Endothelial cell of umbilical vein (primary cell): ENCODE data around the gene SAMD9L. TPM values are rescaled to one million over a fixed set of nuclear protein-coding genes. Genes with fewer than 3 reads are reported as not detected.

Source experiments
- BruUV-seq: library from RNA; stranded (reverse); fragments of 400-500 nt; replicated peaks from 2 replicates; lab custom pipeline; 2021; lab: Mats Ljungman, UMichigan
- CTCF ChIA-PET: fragments of 300-600, 350-600 bp; sonication (Branson Sonifier 250); formaldehyde crosslinking; loops from one replicate; lab custom pipeline; 2021; ENCODE audit warnings: antibody characterized with exemption, inconsistent platforms; lab: Charles Lee
- POLR2A ChIA-PET: fragments of 300-600, 350-600 bp; sonication (Branson Sonifier 250); formaldehyde crosslinking; loops from one replicate; lab custom pipeline; 2021; ENCODE audit warnings: antibody characterized with exemption, inconsistent platforms; lab: Charles Lee
- DNase-seq: peaks from one replicate; pipeline ENCODE4 v3.0.0-alpha.2; 2011; ENCODE audit warnings: low read depth, low spot score
- FAIRE-seq: peaks from 2 replicates; lab custom pipeline; 2011; peaks lifted over from hg19 to GRCh38; lab: Jason Lieb, UNC
- H2AFZ ChIP-seq: 2 replicates; pipeline ENCODE4 v1.6.0; 2012; ENCODE audit warnings: low read depth, low read length, control low read depth, inconsistent platforms
- H3K27ac ChIP-seq: 2 replicates; pipeline ENCODE4 v1.5.1; 2011; ENCODE audit warnings: low read depth, mild to moderate bottlenecking, control low read depth, low read length, moderate library complexity; ENCODE audit not compliant: insufficient read depth
- H3K27me3 ChIP-seq, 2 experiments: 2 replicates each; pipeline versions ENCODE4 v1.6.0 to v1.6.1; 2011; ENCODE audit warnings: low read length in 2 of 2, mixed read lengths in 1 of 2; ENCODE audit not compliant: control insufficient read depth in 2 of 2, insufficient read depth in 2 of 2
- H3K36me3 ChIP-seq, 2 experiments: 2 replicates in 1 of 2; 3 replicates in 1 of 2; pipeline ENCODE4 v1.5.1; 2011; ENCODE audit warnings: low read length in 2 of 2, mild to moderate bottlenecking in 1 of 2, moderate library complexity in 1 of 2; ENCODE audit not compliant: control insufficient read depth in 2 of 2, insufficient read depth in 2 of 2; ENCODE audit errors: extremely low read depth in 1 of 2
- H3K4me1 ChIP-seq: 3 replicates; pipeline ENCODE4 v1.5.1; 2011; ENCODE audit warnings: mild to moderate bottlenecking, low read length; ENCODE audit not compliant: control insufficient read depth, insufficient read depth; ENCODE audit errors: extremely low read depth
- H3K4me2 ChIP-seq: 2 replicates; pipeline ENCODE4 v1.6.1; 2011; ENCODE audit warnings: low read length, control low read depth, mixed read lengths; ENCODE audit not compliant: insufficient read depth
- H3K4me3 ChIP-seq, 3 experiments: fragments of 200-600 bp in 1 of 3; sonication (generic), shearing (Covaris generic) in 1 of 3; replicated peaks in 1 of 3; 2 replicates each; pipeline ENCODE4 v1.5.1; 2011 to 2016; ENCODE audit warnings: control low read depth in 3 of 3, low read length in 3 of 3, mild to moderate bottlenecking in 2 of 3, inconsistent platforms in 1 of 3, low read depth in 1 of 3, moderate library complexity in 1 of 3; ENCODE audit not compliant: insufficient read depth in 1 of 3
- H3K79me2 ChIP-seq: 2 replicates; pipeline ENCODE4 v1.6.0; 2012; ENCODE audit warnings: low read length, inconsistent platforms; ENCODE audit not compliant: control insufficient read depth, insufficient read depth
- H3K9ac ChIP-seq: replicated peaks from 2 replicates; pipeline ENCODE3; 2011; ENCODE audit warnings: low read length, control low read depth; ENCODE audit not compliant: insufficient read depth; ENCODE audit errors: extremely low read depth
- H3K9me1 ChIP-seq: replicated peaks from 3 replicates; pipeline ENCODE4 v1.6.0; 2011; ENCODE audit warnings: mild to moderate bottlenecking, low read length; ENCODE audit not compliant: control insufficient read depth, insufficient read depth; ENCODE audit errors: extremely low read depth
- H3K9me3 ChIP-seq: replicated peaks from 2 replicates; pipeline ENCODE4 v1.5.1; 2012; ENCODE audit warnings: low read length, inconsistent platforms; ENCODE audit not compliant: control insufficient read depth, insufficient read depth
- H4K20me1 ChIP-seq: replicated peaks from 2 replicates; pipeline ENCODE3; 2011; ENCODE audit warnings: mild to moderate bottlenecking, low read length; ENCODE audit not compliant: control insufficient read depth, insufficient read depth; ENCODE audit errors: extremely low read depth
- CTCF ChIP-seq, 2 donors: IDR thresholded peaks; 1 replicate in 1 of 2; 2 replicates in 1 of 2; pipeline ENCODE4 v1.5.1; 2011; ENCODE audit warnings: low read length in 2 of 2, mild to moderate bottlenecking in 2 of 2, moderate library complexity in 2 of 2, control low read depth in 1 of 2, inconsistent platforms in 1 of 2, low read depth in 1 of 2; ENCODE audit not compliant: insufficient read depth in 1 of 2; ENCODE audit errors: extremely low read depth in 1 of 2
- EZH2 ChIP-seq: IDR thresholded peaks from 2 replicates; pipeline ENCODE4 v1.6.1; 2012; ENCODE audit warnings: borderline replicate concordance, low read depth, mild to moderate bottlenecking, moderate library complexity, low read length, inconsistent platforms; ENCODE audit not compliant: severe bottlenecking
- FOS ChIP-seq: IDR thresholded peaks from 2 replicates; pipeline ENCODE4 v1.6.1; 2011; ENCODE audit warnings: mild to moderate bottlenecking, low read length, moderate library complexity, borderline replicate concordance; ENCODE audit not compliant: insufficient read depth
- GATA2 ChIP-seq: IDR thresholded peaks from 2 replicates; pipeline ENCODE4 v1.7.0; 2011; ENCODE audit warnings: low read depth, mild to moderate bottlenecking, moderate library complexity, mixed read lengths, low read length; ENCODE audit not compliant: insufficient read length, insufficient read depth
- JUN ChIP-seq: IDR thresholded peaks from 2 replicates; pipeline ENCODE4 v1.6.1; 2011; ENCODE audit warnings: borderline replicate concordance, low read depth; ENCODE audit not compliant: insufficient read length, insufficient read depth
- MAX ChIP-seq: IDR thresholded peaks from 2 replicates; pipeline ENCODE4 v1.6.1; 2011; ENCODE audit not compliant: insufficient read depth, insufficient read length
- MYC ChIP-seq: IDR thresholded peaks from one replicate; pipeline ENCODE4 v1.6.1; 2011; ENCODE audit warnings: mild to moderate bottlenecking, low read depth, low read length
- POLR2A ChIP-seq: IDR thresholded peaks from 2 replicates; pipeline ENCODE4 v1.6.1; 2012; ENCODE audit warnings: low read depth, mild to moderate bottlenecking, control low read depth, low read length
- POLR2AphosphoS5 ChIP-seq: IDR thresholded peaks from 2 replicates; pipeline ENCODE4 v1.6.1; 2012; ENCODE audit warnings: low read depth, mild to moderate bottlenecking, control low read depth, low read length, moderate library complexity; ENCODE audit not compliant: insufficient read depth
- dilution Hi-C: fragments of 300-500 bp; cut with MboI; formaldehyde crosslinking; loops from one replicate; pipeline ENCODE4 v1.15.0; 2019; ENCODE audit warnings: low sequenced_read_pairs; ENCODE audit not compliant: extremely low pct_ligation_motif_present
- intact Hi-C: fragments of 100-400 bp; cut with micrococcal nuclease; formaldehyde crosslinking; loops from one replicate; pipeline ENCODE4 v1.10.0; 2022
- polyA plus RNA-seq, 4 experiments: library from polyadenylated mRNA; depleted of rRNA in 3 of 4; stranded (reverse) in 3 of 4; unstranded in 1 of 4; fragments of >200 nt; gene quantifications; 2 replicates each; pipeline versions ENCODE4 v1.2.1 to v1.2.3, GENCODE V29; 2011 to 2012; ENCODE audit warnings: missing spikeins in 1 of 4
- total RNA-seq: library from RNA; stranded (reverse); gene quantifications from 2 replicates; pipeline ENCODE4 v1.2.3, GENCODE V29; 2021

SAMD9L gene
- total and polyA plus RNA-seq, 2 donors (not counting 3 experiments of a cell fraction or from before 2014, with no cell fraction given): 2.7 to 14.9 TPM

GRCh38 chr7:93159490-93159889 is 11.3 kb upstream of the SAMD9L start:
- intact Hi-C loops (no loop called here), dilution Hi-C loops (no loop called here)
- no peaks in the 10 kb centered on the region for H3K9me1 ChIP-seq
- no peak overlapping the region for H3K9ac ChIP-seq
- ChIA-PET CTCF (no interaction called here), POLR2A (no interaction called here)
- H3K4me1 ChIP-seq: no peaks in the 10 kb centered on the region
- BruUV-seq: no TSS peak
- peaks cover 0 to 5% of the 10 kb centered on the region in 2 experiments for H3K27me3 ChIP-seq
- no peaks in the 10 kb centered on the region for H3K36me3 ChIP-seq
- no peaks in the 10 kb centered on the region for H4K20me1 ChIP-seq
- TF ChIP-seq MAX (no peak), JUN (no peak), FOS (no peak), MYC (no peak), POLR2AphosphoS5 (no peak), CTCF (IDR thresholded peaks at IDR 0.05; ENCODE audit: extremely low read depth in 1 of 2, insufficient read depth in 1 of 2, low read depth in 1 of 2, low read length in 2 of 2) (no peak)
- H3K9me3 ChIP-seq: no peaks in the 10 kb centered on the region
- H3K27ac ChIP-seq: no peak overlapping the region
- FAIRE-seq (no peak), DNase-seq (no peak)
- no peaks in the 10 kb centered on the region for H3K79me2 ChIP-seq
- no peak overlapping the region for H3K4me3 ChIP-seq
- H3K4me2 ChIP-seq: no peak overlapping the region
- no peak overlapping the region for H2AFZ ChIP-seq

- CTCF ChIA-PET: no interaction called here
- Histone ChIP-seq H3K9me1 (no peaks in the 10 kb centered on the region), H4K20me1 (no peaks in the 10 kb centered on the region), H3K27ac (no peak overlapping the region), H3K79me2 (no peaks in the 10 kb centered on the region), H3K9me3 (no peaks in the 10 kb centered on the region), H3K4me3 (no peak overlapping the region), H3K4me1 (no peaks in the 10 kb centered on the region), H3K4me2 (no peak overlapping the region), H3K27me3 (no peaks in the 10 kb centered on the region), H3K36me3 (no peaks in the 10 kb centered on the region), H2AFZ (no peak overlapping the region), H3K9ac (no peak overlapping the region)
- no peak for DNase-seq
- POLR2A ChIA-PET: interaction anchor here (0.7 kb wide), 1 partner anchor 447 kb away, joined by 4 read pairs; no protein-coding TSS in a partner anchor
- intact Hi-C loops: no loop called here
- BruUV-seq: no TSS peak
- dilution Hi-C loops: no loop called here
- no peak for FAIRE-seq
- TF ChIP-seq FOS (no peak), JUN (no peak), CTCF (IDR thresholded peaks at IDR 0.05; ENCODE audit: extremely low read depth in 1 of 2, insufficient read depth in 1 of 2, low read depth in 1 of 2, low read length in 2 of 2) (no peak), EZH2 (no peak), POLR2A (no peak), POLR2AphosphoS5 (no peak), GATA2 (no peak), MAX (no peak), MYC (no peak)
These were observed 8.7 kb upstream of the SAMD9L start for GRCh38 chr7:93156884-93157283.
